GM12875 (cell line): ENCODE data around the gene PAK2.
"Not testable (repeated sequence)": the region's sequence is repeated elsewhere in the genome, so short reads cannot be mapped to it uniquely, and the experiment has no call there.

Experiments
- H3K4me3 ChIP-seq: one replicate; pipeline ENCODE4 v1.5.1; 2011; ENCODE audit warnings: low read depth, low read length, control low read depth
- CTCF ChIP-seq: IDR thresholded peaks from 2 replicates; pipeline ENCODE4 v1.5.1; 2011; ENCODE audit warnings: low read depth, mild to moderate bottlenecking, control low read depth, inconsistent platforms, low read length, moderate library complexity, borderline replicate concordance; ENCODE audit not compliant: insufficient read depth

Gene PAK2

GRCh38 chr3:196737655-196738054 is 2.0 kb upstream of the PAK2 start:
- H3K4me3 ChIP-seq, result no peak overlapping the region
- no peak for TF ChIP-seq CTCF

- TF ChIP-seq CTCF, result no peak
- peak overlapping the region; percentile 93 for H3K4me3 ChIP-seq
These were observed 1.0 kb downstream of the PAK2 start for GRCh38 chr3:196740481-196741248.

- no peak for TF ChIP-seq CTCF
- H3K4me3 ChIP-seq, result peak overlapping the region; percentile 93
These were observed 1.7 kb downstream of the PAK2 start for GRCh38 chr3:196741249-196741889.

GRCh38 chr3:196743569-196743968 is 3.9 kb downstream of the PAK2 start:
- not testable (repeated sequence) for H3K4me3 ChIP-seq

- TF ChIP-seq CTCF, result 0 out of 2 replicates have a peak, but pooled peaks have one; percentile 1
- no peak overlapping the region for H3K4me3 ChIP-seq
These were observed 9.5 kb downstream of the PAK2 start for GRCh38 chr3:196749125-196749524.

GRCh38 chr3:196753201-196753600 is 13.5 kb downstream of the PAK2 start:
- no peak overlapping the region for H3K4me3 ChIP-seq
- no peak for TF ChIP-seq CTCF

GRCh38 chr3:196754091-196754981 is 14.7 kb downstream of the PAK2 start:
- no peak overlapping the region for H3K4me3 ChIP-seq
- no peak for TF ChIP-seq CTCF
